Body of pancreas (tissue), 4 donors: Measurements from ENCODE around the gene WDR18. TPM values are rescaled to one million over a fixed set of nuclear protein-coding genes. Genes with fewer than 3 reads are reported as not detected.

Experiments
- ATAC-seq: fragments of 150-250 bp; one replicate; pipeline ENCODE4 v1.9.1; 2016
- DNase-seq, 4 donors: peaks; one replicate each; pipeline ENCODE4 v3.0.0-alpha.2; 2019
- H3K27ac ChIP-seq, 4 donors: fragments of 200-600 bp; sonication (generic); 1 replicate in 3 of 4; 2 replicates in 1 of 4; pipeline versions ENCODE4 v1.5.1 to v1.6.1; 2016 to 2019; ENCODE audit warnings: mild to moderate bottlenecking in 1 of 4, mixed read lengths in 1 of 4, moderate library complexity in 1 of 4
- H3K27me3 ChIP-seq, 2 donors: fragments of 200-600 bp; sonication (generic); one replicate each; pipeline ENCODE4 v1.6.0; 2016; ENCODE audit warnings: mild to moderate bottlenecking in 1 of 2
- H3K36me3 ChIP-seq, 2 donors: fragments of 200-600 bp; sonication (generic); replicated peaks in 1 of 2; 2 replicates each; pipeline ENCODE4 v1.5.1; 2016; ENCODE audit warnings: low read depth in 2 of 2; ENCODE audit not compliant: insufficient read depth in 1 of 2
- H3K4me1 ChIP-seq: fragments of 200-600 bp; sonication (generic); one replicate; pipeline ENCODE4 v1.6.0; 2016
- H3K4me3 ChIP-seq, 2 donors: fragments of 200-600 bp; sonication (generic); 1 replicate in 1 of 2; 2 replicates in 1 of 2; pipeline ENCODE4 v1.5.1; 2016 to 2019
- H3K9me3 ChIP-seq, 3 donors: fragments of 200-600 bp; sonication (generic); 1 replicate in 2 of 3; 2 replicates in 1 of 3; pipeline ENCODE4 v1.5.1; 2016
- POLR2A ChIP-seq, 3 donors: fragments of 450-650 bp; IDR thresholded peaks; one replicate each; pipeline ENCODE4 v1.6.1; 2016; ENCODE audit warnings: antibody characterized with exemption in 3 of 3, mild to moderate bottlenecking in 2 of 3
- WGBS, 2 donors: methylation state at CpG; one replicate each; pipeline ENCODE4 v1.1.5; 2017; 5-methylcytosine and 5-hydroxymethylcytosine counted together
- intact Hi-C: fragments of 100-400 bp; cut with DNase I; formaldehyde crosslinking; loops from one replicate; pipeline ENCODE4 v1.15.1; 2023
- total RNA-seq, 2 donors: library from RNA; depleted of rRNA; stranded (reverse); fragments of >200 nt; gene quantifications; one replicate each; pipeline ENCODE4 v1.1.0, GENCODE V29; 2016
- TF ChIP-seq, protein P1 (sequence below), 7 experiments: fragments of 450-650 bp in 4 of 7; fragments of 200-600 bp in 3 of 7; sonication (generic) in 3 of 7; IDR thresholded peaks; one replicate each; pipeline ENCODE4 v1.5.1; 2016 to 2019; ENCODE audit warnings: antibody characterized with exemption in 7 of 7

WDR18 gene
- total RNA-seq, 2 donors from 2014 or later: 15.3 to 53.1 TPM

DNA sequence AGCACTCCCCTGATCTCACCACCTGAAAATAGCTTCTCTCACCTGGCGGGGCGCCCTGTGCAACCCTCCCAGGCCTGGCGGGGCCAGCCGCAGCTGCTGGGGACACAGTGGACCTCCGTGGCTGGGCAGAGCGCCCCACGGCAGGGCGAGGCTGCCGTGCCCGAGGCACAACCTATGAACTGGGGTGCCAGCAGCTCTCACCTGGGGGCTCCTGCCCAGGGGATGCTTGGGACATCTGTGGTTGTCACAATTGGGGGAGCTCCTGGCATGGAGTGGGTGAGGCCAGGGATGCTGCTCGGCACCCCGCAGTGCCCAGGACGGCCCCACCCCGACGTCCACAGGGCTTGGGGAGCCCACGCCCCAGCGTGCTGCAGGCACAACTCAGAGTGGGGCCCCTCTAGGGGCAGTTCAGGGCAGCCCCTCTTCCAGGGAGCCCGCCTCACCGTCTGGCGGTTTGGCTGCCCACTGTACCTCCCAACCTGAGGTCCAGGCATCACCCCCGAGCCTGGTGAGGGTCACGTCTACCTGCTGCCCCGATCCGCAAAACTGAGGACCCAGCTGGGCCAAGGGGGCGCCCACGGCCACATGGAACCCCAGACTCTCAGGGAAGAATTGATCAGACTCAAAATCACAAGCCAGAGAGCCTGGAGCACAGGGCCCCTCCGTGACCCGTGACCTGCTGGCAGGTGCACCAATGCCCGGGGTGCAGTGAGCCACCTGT lies 31.1 kb downstream of the WDR18 start:
- Histone ChIP-seq H3K27ac (no peak overlapping the region), H3K4me3 (no peak overlapping the region), H3K27me3 (no peaks in the 10 kb centered on the region), H3K4me1 (peaks cover 54% of the 10 kb centered on the region), H3K9me3 (no peaks in the 10 kb centered on the region), H3K36me3 (peaks cover 3 to 19% of the 10 kb centered on the region in 2 donors)
- WGBS, 2 donors: 79 to 83% methylated on average over 7 to 28 of the region's 29 CpGs
- DNase-seq (no peak), ATAC-seq (no peak)
- intact Hi-C loops: no loop called here
- TF ChIP-seq, protein P1, sequence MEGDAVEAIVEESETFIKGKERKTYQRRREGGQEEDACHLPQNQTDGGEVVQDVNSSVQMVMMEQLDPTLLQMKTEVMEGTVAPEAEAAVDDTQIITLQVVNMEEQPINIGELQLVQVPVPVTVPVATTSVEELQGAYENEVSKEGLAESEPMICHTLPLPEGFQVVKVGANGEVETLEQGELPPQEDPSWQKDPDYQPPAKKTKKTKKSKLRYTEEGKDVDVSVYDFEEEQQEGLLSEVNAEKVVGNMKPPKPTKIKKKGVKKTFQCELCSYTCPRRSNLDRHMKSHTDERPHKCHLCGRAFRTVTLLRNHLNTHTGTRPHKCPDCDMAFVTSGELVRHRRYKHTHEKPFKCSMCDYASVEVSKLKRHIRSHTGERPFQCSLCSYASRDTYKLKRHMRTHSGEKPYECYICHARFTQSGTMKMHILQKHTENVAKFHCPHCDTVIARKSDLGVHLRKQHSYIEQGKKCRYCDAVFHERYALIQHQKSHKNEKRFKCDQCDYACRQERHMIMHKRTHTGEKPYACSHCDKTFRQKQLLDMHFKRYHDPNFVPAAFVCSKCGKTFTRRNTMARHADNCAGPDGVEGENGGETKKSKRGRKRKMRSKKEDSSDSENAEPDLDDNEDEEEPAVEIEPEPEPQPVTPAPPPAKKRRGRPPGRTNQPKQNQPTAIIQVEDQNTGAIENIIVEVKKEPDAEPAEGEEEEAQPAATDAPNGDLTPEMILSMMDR (IDR thresholded peaks at IDR 0.05): no peak
- TF ChIP-seq POLR2A (IDR thresholded peaks at IDR 0.05): no peak

DNA sequence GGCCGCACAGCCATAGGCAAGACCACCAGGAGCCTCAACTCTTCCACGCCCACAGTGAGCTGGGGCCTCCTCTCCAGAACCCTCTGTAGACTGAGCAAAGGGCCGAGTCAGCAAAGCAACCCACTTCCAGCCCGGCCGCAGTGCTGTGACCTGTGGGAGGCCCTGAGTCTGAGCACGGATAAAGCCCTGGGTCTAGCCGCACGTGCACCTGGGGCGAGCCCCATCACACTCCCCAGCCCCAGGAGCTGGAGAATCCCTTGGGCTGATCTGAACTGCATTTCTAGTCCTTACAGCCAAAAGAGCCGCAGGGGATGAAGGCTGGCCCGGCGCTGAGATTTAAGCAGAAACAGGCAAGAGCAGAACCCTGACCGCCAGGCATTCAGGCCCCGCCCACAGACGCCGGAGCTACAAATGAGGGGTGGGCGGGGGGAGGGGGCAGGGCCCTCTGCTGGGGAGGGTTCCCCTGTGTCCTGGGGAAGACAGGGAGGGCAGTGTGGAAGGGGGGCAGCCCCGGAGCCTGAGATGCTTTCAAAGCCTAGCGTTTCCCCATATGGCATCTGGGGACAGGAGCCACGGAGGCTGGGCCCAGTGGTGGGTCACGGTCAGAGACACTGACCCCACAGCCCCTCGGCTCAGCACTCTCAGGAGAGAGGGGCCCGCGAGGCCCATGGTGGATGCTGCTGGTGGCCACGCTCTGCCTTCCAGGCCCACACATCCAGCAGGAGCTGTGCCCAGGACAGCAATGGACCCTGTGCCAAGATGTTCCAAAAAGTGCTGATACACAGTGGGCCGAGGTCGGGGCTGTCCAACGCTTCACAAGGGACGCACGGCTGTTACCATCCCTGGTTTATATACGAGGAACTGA lies 31.9 kb downstream of the WDR18 start:
- no peak overlapping the region for H3K4me3 ChIP-seq
- H3K27ac ChIP-seq: peak overlapping the region in 1 of 4 donors; percentile 69
- TF ChIP-seq, protein P1 (IDR thresholded peaks at IDR 0.05): no peak
- no peak for TF ChIP-seq POLR2A (IDR thresholded peaks at IDR 0.05)

DNA sequence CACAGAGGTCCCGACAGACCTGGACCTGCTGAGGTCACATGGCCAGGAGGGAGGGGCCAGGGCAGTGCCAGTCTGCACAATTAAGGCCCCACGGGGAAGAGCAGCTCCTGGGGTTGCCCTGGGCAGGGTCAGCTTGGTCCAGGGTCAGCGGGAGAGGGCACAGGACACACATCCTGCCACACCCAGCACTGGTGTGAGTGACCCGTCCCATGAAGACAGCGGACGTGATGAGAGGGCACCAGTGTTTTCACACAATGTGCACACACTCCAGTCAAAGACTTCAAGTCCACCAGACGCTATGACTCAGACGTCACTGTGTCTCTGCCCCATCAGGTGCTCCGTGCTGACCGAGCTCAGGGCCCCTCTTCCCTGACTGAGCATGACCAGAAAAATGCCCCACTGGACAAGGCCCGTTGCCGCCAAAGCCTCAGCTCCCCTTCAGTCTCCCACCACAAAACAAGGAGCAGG lies 32.5 kb downstream of the WDR18 start:
- H3K4me3 ChIP-seq: no peak overlapping the region
- TF ChIP-seq, protein P1 (IDR thresholded peaks at IDR 0.05): no peak
- TF ChIP-seq POLR2A (IDR thresholded peaks at IDR 0.05): no peak
- peaks cover 56% of the 10 kb centered on the region for H3K4me1 ChIP-seq
- H3K27ac ChIP-seq: peak overlapping the region in 3 of 4 donors; percentile 48 to 69 (median 50)
- H3K9me3 ChIP-seq: no peaks in the 10 kb centered on the region
- no peak for ATAC-seq
- peak in 1 of 4 donors; percentile 58 for DNase-seq
- H3K27me3 ChIP-seq: no peaks in the 10 kb centered on the region
- WGBS, 2 donors: 32 to 40% methylated on average over 3 to 12 of the region's 12 CpGs
- H3K36me3 ChIP-seq: peaks cover 0 to 9% of the 10 kb centered on the region in 2 donors
- intact Hi-C loops: no loop called here

More for the DNA sequence above, 31.9 kb downstream of the WDR18 start:
- no peak for ATAC-seq
- no peak for DNase-seq
- Histone ChIP-seq H3K36me3 (peaks cover 0 to 12% of the 10 kb centered on the region in 2 donors), H3K4me1 (peaks cover 54% of the 10 kb centered on the region), H3K27me3 (no peaks in the 10 kb centered on the region), H3K9me3 (no peaks in the 10 kb centered on the region)
- 59 to 65% methylated on average over 10 to 31 of the region's 31 CpGs for WGBS, 2 donors
- intact Hi-C loops: no loop called here

DNA sequence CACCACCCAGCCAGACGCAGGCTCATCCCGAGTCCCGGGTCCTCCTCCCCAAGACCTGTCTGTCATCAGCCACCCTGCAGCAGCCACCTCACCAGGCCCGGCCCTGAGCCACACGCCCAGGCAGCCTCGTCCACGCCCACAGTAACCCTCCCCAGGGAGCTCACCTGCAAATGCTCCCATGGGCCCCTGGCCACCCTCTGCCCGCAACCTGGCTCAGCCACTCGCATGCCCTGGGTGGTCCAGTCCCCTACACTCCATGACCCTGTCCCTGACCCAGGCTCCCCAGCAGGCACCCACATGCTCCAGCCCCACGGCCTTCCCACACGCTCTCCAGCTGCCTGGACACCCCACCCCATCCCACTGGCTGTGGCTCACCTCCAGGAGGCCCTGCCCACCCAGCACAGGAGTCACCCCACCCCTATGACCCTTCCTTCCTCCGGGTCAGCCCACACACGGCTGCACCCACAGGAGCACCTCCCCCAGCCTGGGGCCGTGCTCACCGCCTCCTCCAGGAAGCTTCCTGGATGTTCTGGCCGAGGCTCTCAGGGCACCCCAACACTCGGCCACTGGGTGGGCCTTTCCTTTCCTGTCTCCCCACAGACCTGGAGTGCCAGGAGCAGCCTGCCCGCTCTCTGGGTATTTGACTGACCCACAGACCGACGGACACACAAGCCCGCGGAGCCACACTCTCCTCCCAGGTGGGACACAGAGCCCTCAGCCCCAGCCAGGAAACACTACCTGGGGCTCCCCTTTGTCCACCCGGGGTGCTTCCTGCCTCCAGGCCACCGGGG lies 33.2 kb downstream of the WDR18 start:
- Histone ChIP-seq H3K4me3 (no peak overlapping the region), H3K27me3 (no peaks in the 10 kb centered on the region), H3K36me3 (peaks cover 0 to 3% of the 10 kb centered on the region in 2 donors), H3K4me1 (peaks cover 61% of the 10 kb centered on the region), H3K27ac (peak overlapping the region; percentile 28 to 69 (median 49)), H3K9me3 (no peaks in the 10 kb centered on the region)
- WGBS, 2 donors: 36 to 46% methylated on average over 7 to 24 of the region's 24 CpGs
- ATAC-seq (peak; percentile 16), DNase-seq (peak; percentile 63 to 81 (median 78))
- TF ChIP-seq, protein P1 (IDR thresholded peaks at IDR 0.05): no peak
- TF ChIP-seq POLR2A (IDR thresholded peaks at IDR 0.05): no peak
- intact Hi-C loops: no loop called here
